HT1080 (cell line): ENCODE results near the gene WDR70. TPM values are rescaled to one million over a fixed set of nuclear protein-coding genes. Genes with fewer than 3 reads are reported as not detected.
A peak's percentile ranks its signal among the peaks of the same experiment; 100 is the strongest.
"Not testable (repeated sequence)": the region's sequence is repeated elsewhere in the genome, so short reads cannot be mapped to it uniquely, and the experiment has no call there.

Experiments
- DNase-seq: peaks from one replicate; pipeline ENCODE4 v3.0.0-alpha.2; 2015; ENCODE audit warnings: low read depth
- total RNA-seq: library from RNA; depleted of rRNA; stranded (reverse); fragments of >200 nt; shearing (Covaris generic); gene quantifications from 2 replicates; pipeline ENCODE4 v1.2.3, GENCODE V29; 2014

The WDR70 gene
- total RNA-seq, 1 experiment from 2014 or later = 29.4 TPM

GRCh38 chr5:37568893-37569292 is 189.8 kb downstream of the WDR70 start:
- no peak for DNase-seq

GRCh38 chr5:37569466-37569865 is 190.3 kb downstream of the WDR70 start:
- DNase-seq = no peak

GRCh38 chr5:37570597-37570996 is 191.5 kb downstream of the WDR70 start:
- no peak for DNase-seq

DNA sequence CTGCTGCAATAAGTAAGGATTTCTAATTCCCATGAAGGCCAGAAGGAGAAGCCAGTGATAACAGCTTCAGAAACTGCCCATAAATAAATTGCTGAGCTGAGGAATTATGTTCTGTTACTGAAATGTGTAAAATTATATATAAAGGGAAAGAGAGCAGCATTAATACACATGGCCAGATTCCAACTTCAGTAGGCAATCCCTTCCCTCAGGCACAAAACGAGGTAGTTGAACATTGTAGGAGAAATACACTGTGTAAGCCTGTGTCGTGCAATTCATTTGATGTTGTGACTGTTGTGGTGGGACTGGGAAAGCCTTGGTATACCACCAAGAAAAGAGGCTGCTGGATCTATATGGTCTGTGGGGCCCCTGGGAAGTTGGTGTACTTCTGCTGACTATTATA is 192.9 kb downstream of the WDR70 start:
- DNase-seq = no peak

GRCh38 chr5:37575541-37576489 is 196.7 kb downstream of the WDR70 start:
- DNase-seq = no peak

DNA sequence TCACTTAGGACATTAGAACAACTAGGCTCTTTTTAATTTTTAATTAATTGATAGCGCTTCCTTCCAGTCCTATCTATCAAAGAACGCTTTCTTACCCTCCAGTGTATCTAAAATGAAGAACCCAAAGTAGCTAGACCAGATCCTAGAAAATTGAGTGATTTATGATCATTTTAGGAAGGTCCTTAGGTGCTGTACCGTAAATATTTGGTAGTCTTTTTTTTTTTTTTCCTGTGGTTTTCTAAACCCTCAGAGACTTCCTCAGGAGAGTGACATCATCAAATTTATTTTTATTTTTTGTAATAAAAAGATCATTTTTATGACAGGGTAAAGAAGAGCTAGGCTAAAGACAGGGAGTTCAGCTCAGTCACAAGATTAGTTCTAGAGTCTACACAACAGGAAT is 197.4 kb downstream of the WDR70 start:
- DNase-seq = no peak

DNA sequence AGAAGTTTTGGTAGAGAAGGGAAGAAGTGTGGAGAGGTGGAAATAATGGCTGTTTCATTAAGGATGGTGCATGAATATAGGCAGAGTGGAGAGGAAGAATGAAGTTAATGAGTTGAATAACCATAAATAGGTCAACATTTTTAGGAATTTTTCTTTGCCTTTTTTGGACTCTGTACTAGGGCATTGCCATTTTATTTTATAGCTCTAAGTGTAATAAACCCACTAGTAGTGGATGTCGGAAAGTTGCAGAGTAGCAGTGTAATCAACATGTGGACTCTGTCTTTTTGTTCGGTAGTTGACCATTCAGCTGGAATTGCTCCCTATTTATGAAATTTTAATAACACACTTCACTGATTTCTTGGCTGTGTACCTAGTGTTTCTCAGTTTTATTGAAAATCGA is 199.1 kb downstream of the WDR70 start:
- DNase-seq = no peak

DNA sequence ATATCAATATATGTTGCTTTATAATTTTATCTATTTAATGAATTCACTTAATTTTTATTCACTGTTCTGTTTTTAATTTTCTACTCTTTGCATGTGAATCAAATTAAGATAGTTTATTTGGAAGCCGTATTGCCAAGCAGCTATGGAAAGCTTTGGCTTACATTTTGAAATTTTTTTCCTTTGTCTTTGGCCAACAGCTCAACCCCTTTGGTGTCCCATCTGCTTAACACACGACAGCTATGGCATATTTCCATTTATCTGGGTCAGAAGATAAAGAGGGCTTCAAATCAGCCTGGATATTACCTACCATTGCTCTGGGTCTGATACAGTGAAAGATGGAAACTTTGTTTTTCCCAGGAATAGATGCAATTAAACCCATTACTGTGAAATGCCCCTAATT is 201.0 kb downstream of the WDR70 start:
- DNase-seq = no peak

DNA sequence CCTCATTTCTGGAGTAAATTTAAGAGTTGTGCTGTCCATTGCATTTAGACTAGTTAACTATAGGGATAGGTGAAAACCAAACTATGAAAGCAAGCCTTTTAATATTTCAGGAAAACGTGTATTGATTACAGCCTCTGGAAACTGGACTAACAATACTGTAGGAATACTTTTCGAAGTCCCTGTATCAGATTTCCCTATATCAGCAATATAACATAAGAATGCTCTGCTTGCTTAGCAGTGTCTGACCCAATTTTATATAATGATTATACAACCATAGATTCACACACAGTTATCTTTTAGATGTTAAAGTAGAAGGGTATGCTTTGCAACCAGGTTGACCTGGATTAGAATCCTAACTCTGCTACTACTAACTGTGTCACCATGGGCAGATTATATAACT is 203.1 kb downstream of the WDR70 start:
- no peak for DNase-seq

- not testable (repeated sequence) for DNase-seq
Measured at GRCh38 chr5:37593292-37593691, 214.2 kb downstream of the WDR70 start.

- DNase-seq = not testable (repeated sequence)
Measured at GRCh38 chr5:37594864-37595263, 215.7 kb downstream of the WDR70 start.

- no peak for DNase-seq
Measured at GRCh38 chr5:37598733-37599132, 219.6 kb downstream of the WDR70 start.

- no peak for DNase-seq
Measured at GRCh38 chr5:37601163-37601562, 222.0 kb downstream of the WDR70 start.

GRCh38 chr5:37603072-37603471 is 224.0 kb downstream of the WDR70 start:
- DNase-seq = no peak

DNA sequence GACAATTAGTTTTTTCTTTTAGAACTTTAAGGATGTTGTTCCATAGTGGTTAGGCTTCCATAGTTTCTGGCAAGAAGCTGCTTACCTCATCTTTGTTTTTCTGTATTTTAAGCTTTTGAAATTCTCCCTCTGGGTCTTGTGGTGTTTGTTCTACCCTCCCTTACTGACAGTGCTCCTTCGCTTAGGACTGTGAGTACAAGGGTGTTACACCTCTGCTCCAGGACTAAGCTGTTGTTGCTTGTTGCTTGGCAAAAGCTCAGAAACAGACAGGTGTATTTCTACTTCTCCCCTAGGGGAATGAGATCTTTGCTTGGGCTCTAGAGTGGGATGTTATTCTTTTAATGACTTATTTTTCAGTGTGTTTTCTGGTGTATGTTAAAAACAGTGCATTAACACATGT is 225.2 kb downstream of the WDR70 start:
- DNase-seq = no peak

- DNase-seq = no peak
Measured at GRCh38 chr5:37606148-37606547, 227.0 kb downstream of the WDR70 start.

DNA sequence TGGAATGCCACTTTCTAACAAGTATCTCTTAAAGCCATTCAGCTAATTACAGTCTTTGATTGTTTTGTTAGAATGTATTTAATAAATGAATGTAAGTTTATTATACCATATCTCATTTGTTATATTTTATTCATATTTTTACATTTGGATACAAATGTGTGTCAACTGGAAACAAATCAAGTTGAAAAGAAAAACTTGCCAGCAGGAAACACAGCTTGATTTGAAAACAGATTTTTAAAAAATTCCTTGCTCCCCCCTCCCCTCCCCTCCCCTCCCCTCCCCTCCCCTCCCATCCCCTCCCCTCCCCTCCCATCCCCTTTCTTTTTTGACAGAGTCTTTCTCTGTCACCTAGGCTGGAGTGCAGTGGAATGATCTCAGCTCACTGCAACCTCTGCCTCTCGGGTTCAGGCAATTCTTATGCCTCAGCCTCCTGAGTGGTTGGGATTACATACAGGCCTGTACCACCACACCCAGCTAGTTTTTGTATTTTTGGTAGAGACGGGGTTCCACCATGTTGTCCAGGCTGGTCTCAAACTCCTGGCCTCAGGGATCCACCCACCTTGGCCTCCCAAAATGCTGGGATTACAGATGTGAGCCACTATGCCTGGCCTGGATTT is 227.6 kb downstream of the WDR70 start:
- no peak for DNase-seq

GRCh38 chr5:37615184-37615583 is 236.1 kb downstream of the WDR70 start:
- DNase-seq = peak; percentile 94

GRCh38 chr5:37619353-37619752 is 240.2 kb downstream of the WDR70 start:
- DNase-seq = no peak

GRCh38 chr5:37622354-37622753 is 243.2 kb downstream of the WDR70 start:
- not testable (repeated sequence) for DNase-seq

GRCh38 chr5:37626266-37626665 is 247.1 kb downstream of the WDR70 start:
- no peak for DNase-seq

DNA sequence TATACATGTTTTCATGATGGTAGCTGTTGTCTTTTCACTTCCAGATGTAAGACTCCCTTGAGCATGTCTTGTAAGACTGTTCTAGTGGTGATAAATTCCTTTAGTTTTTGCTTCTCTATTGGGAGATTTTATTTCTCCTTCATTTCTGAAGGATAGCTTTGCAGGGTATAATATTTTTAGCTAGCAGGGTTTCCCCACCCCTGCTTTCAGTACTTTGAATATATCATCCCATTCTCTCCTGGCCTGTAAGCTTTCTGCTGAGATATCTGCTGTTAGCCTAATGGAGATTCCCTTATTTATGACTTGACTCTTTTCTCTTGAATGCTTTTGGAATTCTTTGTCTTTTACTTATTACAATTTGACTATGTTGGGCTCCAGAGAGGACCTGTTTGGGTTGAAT is 249.8 kb downstream of the WDR70 start:
- DNase-seq = no peak

DNA sequence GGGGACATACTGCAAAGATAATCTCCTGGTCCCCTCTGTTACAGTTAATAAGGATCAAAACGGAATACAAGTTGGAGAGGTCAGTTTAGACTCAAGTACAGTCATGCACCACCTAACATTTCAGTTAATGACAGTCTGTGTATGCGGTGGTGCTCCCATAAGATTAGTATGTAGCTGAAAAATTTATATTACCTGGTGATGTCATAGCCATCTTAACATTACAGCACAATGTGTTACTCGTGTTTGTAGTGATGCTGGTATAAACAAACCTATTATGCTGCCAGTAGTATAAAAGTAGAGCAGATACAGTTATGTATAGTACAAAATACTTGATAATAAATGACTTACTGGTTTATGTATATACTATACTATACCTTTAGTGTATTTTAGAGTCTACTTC is 252.8 kb downstream of the WDR70 start:
- DNase-seq = no peak
